GM18502 (cell line): ENCODE measurements around the gene ORMDL3.

Experiments
- ATAC-seq: cut with Tn5 transposase; IDR thresholded peaks from one replicate; pipeline ENCODE4 v1.9.1; 2021; ENCODE audit warnings: mild to moderate bottlenecking; ENCODE audit not compliant: unreplicated experiment, poor library complexity

Gene ORMDL3

GRCh38 chr17:39927101-39927928 lies at the start of gene ORMDL3, which contains the start of gene LRRC3C:
Gene ORMDL3 (minus strand): TSS chr17:39927601. CDS start chr17:39924203, 3,398 bp downstream.
Gene LRRC3C (plus strand): TSS chr17:39927732. CDS start chr17:39941524, 13,792 bp downstream.
- peak; percentile 79 for ATAC-seq

DNA sequence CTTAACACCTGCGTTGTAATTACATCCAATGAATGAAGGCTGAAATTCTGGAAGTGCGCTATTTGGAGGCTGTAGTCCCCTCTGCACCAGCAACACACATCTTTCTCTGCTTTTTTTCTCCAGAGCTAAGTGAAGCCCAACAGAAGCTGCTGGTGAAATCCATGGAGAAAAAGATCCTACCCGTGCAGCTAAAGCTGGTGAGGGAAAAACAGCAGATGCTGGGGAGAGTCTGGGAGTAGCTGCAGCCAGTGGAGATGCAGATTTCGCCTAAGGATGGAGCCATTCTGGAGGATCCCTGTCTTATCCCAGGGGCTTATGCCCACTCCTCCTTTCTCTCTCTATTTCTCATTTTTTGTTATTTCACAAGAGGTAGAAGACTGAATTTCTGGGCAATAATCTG lies 48.4 kb upstream of the ORMDL3 start:
- no peak for ATAC-seq

GRCh38 chr17:39974433-39974832 lies 47.0 kb upstream of the ORMDL3 start:
- no peak for ATAC-seq

DNA sequence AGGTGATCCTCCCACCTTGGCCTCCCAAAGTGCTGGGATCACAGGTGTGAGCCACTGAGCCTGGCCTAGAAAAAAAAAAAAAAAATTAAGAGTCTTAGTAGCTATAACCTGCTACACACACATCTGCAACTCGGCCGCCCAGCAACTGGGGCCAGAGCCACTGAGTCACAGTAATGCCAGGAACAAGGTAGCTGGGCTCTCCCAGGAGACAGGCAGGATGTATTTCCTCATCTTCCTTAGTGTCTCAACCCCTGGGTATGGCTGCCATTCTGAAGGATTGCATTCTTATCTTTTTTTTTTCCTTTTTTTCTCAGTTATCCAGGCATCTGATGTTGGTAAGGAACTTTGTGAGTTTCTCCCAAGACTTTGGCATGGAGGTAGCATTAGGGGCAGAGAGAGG lies 46.1 kb upstream of the ORMDL3 start:
- no peak for ATAC-seq

GRCh38 chr17:39972271-39972670 lies 44.9 kb upstream of the ORMDL3 start:
- no peak for ATAC-seq

- ATAC-seq: no peak
Measured at GRCh38 chr17:39971076-39971603, 43.7 kb upstream of the ORMDL3 start.

DNA sequence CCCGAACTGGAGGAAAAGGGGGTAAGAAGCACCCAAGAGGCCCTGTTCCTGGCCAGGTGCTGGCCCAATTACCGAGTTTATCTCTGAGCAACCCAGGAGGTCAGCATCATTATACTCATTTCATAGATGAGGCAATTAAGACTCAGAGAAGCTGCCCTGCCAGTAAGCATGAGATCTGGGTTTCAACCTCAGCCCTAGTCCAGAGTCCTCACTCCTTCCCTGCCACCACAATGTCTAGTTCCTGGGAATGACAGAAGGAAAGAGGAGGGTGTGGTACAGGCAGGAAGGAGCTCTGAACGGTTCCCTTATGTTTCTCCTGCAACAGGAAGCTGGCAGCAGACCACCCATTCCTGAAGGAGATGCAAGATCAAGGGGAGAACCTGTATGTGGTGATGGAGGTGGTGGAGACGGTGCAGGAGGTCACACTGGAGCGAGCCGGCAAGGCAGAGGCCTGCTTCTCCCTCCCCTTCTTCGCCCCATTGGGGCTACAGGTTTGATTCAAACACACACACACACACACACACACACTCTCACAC lies 42.8 kb upstream of the ORMDL3 start:
- no peak for ATAC-seq

- ATAC-seq: no peak
Measured at GRCh38 chr17:39969375-39969774, 42.0 kb upstream of the ORMDL3 start.

DNA sequence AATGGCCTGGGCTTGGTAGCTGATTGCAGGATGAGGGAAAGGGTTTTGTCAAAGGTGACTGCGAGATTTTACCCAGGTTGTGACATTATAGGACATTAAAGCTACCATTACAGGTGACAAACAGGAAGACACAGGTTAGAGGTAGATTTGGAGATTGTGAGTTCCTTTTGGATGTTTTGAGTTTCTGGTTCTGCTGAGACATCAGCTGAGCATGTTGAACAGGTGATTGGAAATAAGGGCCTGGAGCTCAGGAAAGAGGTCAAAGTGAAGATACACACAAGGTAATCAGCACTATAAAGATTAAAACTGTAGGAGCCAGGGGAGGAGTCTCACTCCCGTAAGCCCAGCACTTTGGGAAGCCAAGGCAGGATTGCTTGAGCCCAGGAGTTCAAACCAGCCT lies 41.4 kb upstream of the ORMDL3 start:
- no peak for ATAC-seq

DNA sequence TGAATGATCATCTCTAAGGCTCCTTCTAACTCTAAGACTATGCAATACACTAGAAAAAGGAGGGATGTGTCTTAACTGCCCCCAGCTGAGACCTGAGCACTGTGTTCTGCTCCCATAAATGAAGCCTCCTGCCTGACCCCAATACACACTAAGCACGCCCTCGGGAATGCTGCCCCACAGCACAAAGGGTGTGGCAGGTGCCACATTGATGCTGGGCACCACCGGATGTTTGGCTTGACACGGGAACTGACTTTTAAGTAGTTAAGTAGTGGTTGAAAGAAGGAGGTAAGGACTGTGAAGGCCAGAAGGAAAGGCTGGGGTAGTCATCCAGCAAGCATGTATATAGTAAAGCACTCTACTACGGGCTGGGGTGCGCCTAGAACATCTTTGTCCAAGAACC lies 39.4 kb upstream of the ORMDL3 start:
- no peak for ATAC-seq

DNA sequence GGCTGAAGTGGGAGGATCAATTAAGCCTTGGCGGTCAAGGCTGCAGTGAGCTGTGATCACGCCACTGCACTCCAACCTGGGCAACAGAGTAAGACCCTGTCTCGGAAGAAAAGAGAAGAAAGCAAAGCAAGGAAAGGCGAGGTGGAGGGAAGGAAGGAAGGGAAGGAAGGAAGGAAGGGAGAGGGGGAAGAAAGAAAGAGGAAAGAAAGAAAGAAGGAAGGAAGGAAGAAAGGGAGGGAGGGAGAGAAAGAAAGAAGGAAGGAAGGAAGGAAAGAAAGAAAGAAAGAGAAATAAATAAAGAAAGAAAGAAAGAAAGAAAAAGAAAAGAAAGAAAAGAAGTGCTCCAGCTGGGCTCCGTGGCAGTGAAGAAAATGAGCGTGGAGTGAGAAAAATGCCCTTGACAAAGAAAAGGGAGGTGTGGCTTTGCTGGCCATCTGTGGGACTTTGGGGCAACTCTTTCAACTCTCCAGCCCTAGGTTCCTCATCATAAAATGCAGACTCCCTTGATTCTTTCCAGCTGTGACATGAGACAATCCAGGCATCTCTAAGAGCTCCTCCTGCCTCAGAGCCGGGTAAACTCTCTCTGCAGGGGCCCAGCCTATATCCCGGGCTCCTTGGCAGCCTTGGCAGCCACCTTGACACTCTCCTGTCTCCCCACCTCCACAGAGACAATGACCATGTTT lies 37.8 kb upstream of the ORMDL3 start:
- no peak for ATAC-seq

GRCh38 chr17:39963829-39964228 lies 36.4 kb upstream of the ORMDL3 start:
- ATAC-seq: no peak

DNA sequence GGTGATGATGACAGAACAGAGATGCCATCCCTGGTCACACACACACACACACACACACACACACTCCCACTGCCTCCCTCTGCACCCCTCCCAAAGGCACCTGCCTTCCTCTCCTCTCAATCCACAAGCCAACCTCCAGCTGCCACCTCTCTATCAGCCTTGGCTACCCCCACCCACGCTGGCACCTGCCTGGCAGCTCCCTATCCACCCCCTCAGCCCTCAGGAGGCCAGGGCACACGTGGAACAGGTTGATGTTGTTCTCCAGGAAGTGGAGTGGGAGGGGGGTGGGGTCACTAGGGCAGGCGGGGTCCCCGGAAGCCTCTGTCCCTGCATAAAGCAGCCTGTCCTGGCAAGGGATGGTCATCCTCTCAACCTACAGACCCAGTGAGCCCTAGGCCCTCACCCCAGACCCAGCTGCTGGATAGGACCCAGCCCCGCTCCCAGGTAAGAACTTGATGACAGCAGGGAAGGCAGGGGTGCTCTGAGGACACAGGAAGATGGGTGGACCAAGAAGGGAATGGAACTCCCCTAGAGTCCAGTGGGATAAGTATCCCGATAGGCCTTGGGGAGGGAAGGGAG lies 35.3 kb upstream of the ORMDL3 start, which contains the start of gene GSDMA:
GSDMA (plus strand) TSS at position 363 of the 579 bp plus-strand sequence. CDS start 2,684 bp downstream, outside the sequence.
- no peak for ATAC-seq

DNA sequence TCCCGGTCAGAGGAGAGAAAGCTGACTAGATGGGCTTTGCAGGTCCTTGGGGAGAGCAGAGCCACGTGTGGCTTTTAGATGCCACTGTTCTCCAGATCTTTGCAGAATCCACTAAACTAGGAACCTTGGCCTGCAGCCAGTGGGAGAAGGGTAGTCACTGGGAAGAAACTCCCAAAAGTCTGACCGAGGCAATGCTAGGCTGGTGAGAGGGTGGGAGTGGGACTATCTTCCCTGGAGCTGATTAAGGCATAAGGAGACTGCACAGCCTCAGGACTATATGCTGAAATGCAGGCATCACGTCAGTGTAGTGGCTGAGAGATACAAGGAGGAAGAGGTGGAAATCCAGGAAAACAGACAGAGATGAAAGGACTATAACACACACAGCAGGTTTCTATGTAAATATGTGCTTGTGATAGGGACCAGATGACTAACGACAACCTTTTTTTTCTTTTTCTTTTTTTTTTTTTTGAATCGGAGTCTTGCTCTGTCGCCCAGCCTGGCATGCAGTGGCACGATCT lies 33.2 kb upstream of the ORMDL3 start:
- no peak for ATAC-seq

DNA sequence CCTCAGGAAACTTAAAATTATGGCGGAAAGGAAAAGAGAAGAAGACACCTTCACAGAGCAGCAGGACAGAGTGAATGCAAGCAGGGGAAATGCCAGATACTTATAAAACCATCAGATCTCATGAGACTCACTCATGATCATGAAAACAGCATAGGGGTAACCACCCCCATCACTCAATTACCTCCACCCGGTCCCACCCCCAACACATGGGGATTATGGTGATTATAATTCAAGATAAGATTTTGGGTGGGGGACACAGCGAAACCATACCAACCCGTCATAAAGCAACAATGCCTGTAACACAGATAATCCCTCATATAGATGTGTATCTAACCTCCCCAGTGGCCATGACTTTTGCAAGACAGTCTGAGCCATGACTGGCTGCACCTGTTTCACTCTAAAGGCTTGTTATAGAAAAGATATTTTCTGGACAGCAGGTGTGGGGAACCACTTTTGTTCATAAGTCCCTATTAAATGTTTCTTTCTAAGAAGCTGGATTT lies 28.4 kb upstream of the ORMDL3 start:
- ATAC-seq: no peak

DNA sequence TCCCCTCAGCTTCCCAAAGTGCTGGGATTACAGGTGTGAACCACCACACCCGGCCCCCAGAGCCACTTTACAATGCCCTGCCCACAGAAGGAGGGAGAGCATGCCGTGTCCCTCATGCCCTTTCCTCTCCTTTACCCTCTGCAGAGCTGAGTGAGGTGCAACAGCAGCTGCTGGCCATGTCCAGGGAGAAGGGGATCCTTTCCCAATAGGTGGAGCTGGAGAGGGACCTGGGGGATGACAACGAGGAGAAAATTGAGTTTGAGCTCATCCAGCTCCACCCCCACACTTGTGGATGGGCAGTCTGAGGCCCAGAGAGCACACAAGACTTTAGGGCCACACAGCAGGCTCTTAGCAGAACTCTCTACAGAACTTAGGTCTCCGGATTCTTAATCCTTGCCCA lies 27.5 kb upstream of the ORMDL3 start:
- no peak for ATAC-seq

GRCh38 chr17:39953471-39953888 lies 26.1 kb upstream of the ORMDL3 start:
- no peak for ATAC-seq

DNA sequence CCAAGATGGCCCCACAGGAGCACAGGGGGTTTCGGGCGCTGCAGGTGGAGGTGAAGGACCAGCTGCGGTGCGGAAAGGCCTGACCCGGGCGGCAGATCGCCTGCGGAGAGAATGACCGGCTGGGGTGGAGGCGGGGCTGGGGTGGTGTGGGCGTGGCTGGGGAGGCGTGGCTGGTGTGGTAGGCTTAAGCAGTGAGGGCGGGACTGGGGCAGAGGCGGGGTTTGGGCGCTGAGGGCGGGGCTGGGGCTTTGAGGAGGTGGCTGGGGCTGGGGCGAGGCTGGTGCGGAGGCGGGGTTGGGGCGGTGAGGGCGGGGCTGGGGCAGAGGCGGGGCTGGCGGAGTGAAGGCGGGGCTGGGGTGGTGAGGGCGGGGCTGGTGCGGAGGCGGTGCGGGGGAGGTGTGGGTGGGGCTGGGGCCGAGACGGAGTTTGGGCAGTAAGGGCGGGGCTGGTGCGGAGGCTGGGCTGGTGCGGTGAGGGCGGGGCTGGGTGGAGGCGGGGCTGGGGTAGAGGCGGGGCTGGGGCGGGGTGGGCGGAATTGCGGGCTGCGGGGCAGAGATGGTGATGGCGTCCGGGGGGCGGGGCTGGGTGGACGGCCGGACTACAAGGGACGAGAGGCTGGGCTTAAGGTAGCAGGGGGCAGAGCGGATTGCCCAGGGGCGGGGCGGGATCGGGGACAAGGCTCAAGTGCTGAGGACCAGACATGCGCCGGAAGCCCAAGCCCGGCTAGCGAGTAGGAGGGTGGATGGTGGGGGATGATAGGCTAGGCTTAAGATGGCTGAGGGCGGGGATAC lies 25.5 kb upstream of the ORMDL3 start:
- peak; percentile 80 for ATAC-seq

DNA sequence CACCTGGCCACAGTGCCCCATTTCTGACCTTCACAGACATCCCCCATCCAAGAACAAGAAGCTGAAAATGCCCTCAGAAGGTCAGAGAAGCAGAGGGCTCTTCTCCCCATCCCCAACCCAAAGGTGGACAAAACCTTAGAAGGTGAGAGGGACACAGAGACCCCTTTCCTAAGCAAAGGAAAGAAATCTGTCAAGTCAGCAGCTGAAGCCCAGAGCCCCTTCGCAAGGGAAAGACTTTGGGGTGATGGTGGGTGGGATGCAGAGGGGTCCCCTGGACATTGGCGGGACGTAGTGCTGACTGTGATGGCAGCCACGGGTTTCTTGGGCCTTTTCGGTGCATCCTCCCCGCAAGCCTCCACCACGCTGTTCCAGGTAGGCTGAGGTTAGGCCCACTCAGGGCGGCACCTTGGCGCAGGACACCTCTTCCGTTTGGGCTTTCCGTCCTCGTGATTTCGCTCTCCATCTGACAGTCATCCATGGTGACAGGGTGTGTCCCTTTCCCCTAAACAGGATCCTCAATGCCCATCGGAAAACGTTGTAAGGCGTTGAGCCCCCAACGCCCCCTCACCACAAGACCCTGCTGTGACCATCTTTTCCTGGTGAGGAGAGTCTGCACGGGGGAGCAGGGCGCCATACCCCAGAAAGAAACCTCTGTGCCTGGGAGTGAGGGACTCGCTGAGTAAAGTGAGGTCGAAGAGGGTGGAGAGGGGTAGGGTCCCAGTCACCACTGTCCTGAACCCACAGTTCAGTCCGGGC lies 24.7 kb upstream of the ORMDL3 start:
- no peak for ATAC-seq
